ENCODE data around the gene TMEM200C. TPM values are rescaled to one million over a fixed set of nuclear protein-coding genes. Genes with fewer than 3 reads are reported as not detected.

The TMEM200C gene
- 0.07 TPM in 1 of 2 replicates, not detected in the other for total RNA-seq

GRCh38 chr18:5895299-5895875, at the start of gene TMEM200C:
Gene TMEM200C, minus strand, starts transcription at chr18:5895522. Its CDS starts 3,459 bp downstream, at chr18:5892063.

Measured in airway epithelial cell (primary cell).